ENCODE data around the gene OGT. TPM values are rescaled to one million over a fixed set of nuclear protein-coding genes. Genes with fewer than 3 reads are reported as not detected.

The OGT gene
- polyA plus RNA-seq, 2 of the 4 experiments (the other 2 are of a cell fraction) = 42.7 to 290 TPM

DNA sequence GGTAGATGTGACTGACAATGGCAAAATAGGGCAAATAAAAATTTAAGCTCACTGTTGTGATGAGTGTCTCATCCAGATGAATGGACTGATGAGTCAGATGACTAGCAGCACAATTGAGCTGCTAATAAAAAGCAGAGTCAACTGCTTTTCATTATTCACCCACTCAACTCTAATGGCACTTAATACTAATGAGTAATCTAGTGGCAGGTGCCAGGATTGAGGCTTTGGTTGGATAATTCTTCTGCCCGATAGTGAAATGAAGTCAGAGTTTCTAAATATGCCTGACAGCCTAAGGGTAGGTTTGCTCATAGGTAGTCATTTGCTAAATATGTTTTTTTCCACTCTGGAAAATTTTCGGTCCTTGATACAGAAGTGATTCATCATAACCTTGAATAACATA, 10.4 kb downstream of the OGT start:
- TF ChIP-seq, protein P1, sequence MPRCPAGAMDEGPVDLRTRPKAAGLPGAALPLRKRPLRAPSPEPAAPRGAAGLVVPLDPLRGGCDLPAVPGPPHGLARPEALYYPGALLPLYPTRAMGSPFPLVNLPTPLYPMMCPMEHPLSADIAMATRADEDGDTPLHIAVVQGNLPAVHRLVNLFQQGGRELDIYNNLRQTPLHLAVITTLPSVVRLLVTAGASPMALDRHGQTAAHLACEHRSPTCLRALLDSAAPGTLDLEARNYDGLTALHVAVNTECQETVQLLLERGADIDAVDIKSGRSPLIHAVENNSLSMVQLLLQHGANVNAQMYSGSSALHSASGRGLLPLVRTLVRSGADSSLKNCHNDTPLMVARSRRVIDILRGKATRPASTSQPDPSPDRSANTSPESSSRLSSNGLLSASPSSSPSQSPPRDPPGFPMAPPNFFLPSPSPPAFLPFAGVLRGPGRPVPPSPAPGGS (IDR thresholded peaks at IDR 0.05) = no peak
- no peak for TF ChIP-seq EHF (CRISPR knock-in tag; IDR thresholded peaks at IDR 0.05)
- TF ChIP-seq CHD2 (IDR thresholded peaks at IDR 0.05; ENCODE audit: low read length, partially characterized antibody) = no peak
- TF ChIP-seq MAFK (IDR thresholded peaks at IDR 0.05; ENCODE audit: partially characterized antibody) = peak; percentile 36
- peak; percentile 48; the same call in 1 of the 2 replicates for TF ChIP-seq JUNB (IDR thresholded peaks at IDR 0.05)
- TF ChIP-seq ZNF302 (CRISPR knock-in tag; IDR thresholded peaks at IDR 0.05) = no peak
- TF ChIP-seq CBX2 (IDR thresholded peaks at IDR 0.05; ENCODE audit: borderline replicate concordance, low read depth) = no peak
- no peak for TF ChIP-seq ZSCAN20 (CRISPR knock-in tag; IDR thresholded peaks at IDR 0.05)
- no peak for TF ChIP-seq HDAC2 (IDR thresholded peaks at IDR 0.05)
- TF ChIP-seq RFX5 (IDR thresholded peaks at IDR 0.05) = no peak
- TF ChIP-seq, protein P2, sequence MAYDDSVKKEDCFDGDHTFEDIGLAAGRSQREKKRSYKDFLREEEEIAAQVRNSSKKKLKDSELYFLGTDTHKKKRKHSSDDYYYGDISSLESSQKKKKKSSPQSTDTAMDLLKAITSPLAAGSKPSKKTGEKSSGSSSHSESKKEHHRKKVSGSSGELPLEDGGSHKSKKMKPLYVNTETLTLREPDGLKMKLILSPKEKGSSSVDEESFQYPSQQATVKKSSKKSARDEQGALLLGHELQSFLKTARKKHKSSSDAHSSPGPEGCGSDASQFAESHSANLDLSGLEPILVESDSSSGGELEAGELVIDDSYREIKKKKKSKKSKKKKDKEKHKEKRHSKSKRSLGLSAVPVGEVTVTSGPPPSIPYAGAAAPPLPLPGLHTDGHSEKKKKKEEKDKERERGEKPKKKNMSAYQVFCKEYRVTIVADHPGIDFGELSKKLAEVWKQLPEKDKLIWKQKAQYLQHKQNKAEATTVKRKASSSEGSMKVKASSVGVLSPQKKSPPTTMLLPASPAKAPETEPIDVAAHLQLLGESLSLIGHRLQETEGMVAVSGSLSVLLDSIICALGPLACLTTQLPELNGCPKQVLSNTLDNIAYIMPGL (CRISPR knock-in tag; IDR thresholded peaks at IDR 0.05; ENCODE audit: borderline replicate concordance) = no peak
- no peak for TF ChIP-seq FOSL2 (IDR thresholded peaks at IDR 0.05)
- peak; percentile 59 for TF ChIP-seq FOSL2 (CRISPR knock-in tag; IDR thresholded peaks at IDR 0.05)
- TF ChIP-seq BHLHE40 (IDR thresholded peaks at IDR 0.05; ENCODE audit: low read depth, low read length) = no peak
- TF ChIP-seq FOXS1 (CRISPR knock-in tag; IDR thresholded peaks at IDR 0.05) = no peak
- TF ChIP-seq CBX8 (IDR thresholded peaks at IDR 0.05) = no peak
- no peak for TF ChIP-seq POLR2A (IDR thresholded peaks at IDR 0.05; ENCODE audit: low read length)
- no peak for TF ChIP-seq CHD4 (IDR thresholded peaks at IDR 0.05; ENCODE audit: borderline replicate concordance)
- TF ChIP-seq EP300 (IDR thresholded peaks at IDR 0.05) = no peak
- no peak for TF ChIP-seq SREBF2 (IDR thresholded peaks at IDR 0.05)
- TF ChIP-seq NR3C1 (IDR thresholded peaks at IDR 0.05) = no peak
- TF ChIP-seq PBX3 (IDR thresholded peaks at IDR 0.05) = no peak
- TF ChIP-seq CEBPB (IDR thresholded peaks at IDR 0.05) = no peak
- TF ChIP-seq NPAS2 (CRISPR knock-in tag; IDR thresholded peaks at IDR 0.05; ENCODE audit: borderline replicate concordance) = no peak
- TF ChIP-seq EHMT2 (IDR thresholded peaks at IDR 0.05; ENCODE audit: low read depth) = no peak
- no peak overlapping the region for H3K4me3 ChIP-seq
- ATAC-seq (peak; percentile 54 to 59; a peak in 5 of 6 replicates), FAIRE-seq (no peak), DNase-seq (ENCODE audit: low read depth in 1 of 2, low spot score in 1 of 2) (peak; percentile 29 to 35)
- H3K27ac ChIP-seq = 0 out of 6 replicates have a peak overlapping the region, but pooled peaks of 1 of the 2 experiments have one; percentile 19
- ChIA-PET POLR2A (interaction anchor here (2.7 kb wide), 1 partner anchor 9 kb away, joined by 22 read pairs; the partner anchor contains the start of gene OGT), CTCF (interaction anchor here (1.1 to 1.4 kb wide), 3 partner anchors 20 to 475 kb away, joined by 3 to 5 read pairs (median 4); no protein-coding TSS in a partner anchor)
- 5% methylated on average over 2 of the region's 2 CpGs for WGBS (ENCODE audit: missing lambda C conversion rate)
- peaks cover 63% of the 10 kb centered on the region for H3K4me1 ChIP-seq
- peak overlapping the region; percentile 70 for H3K4me2 ChIP-seq
- H3K9me3 ChIP-seq = no peaks in the 10 kb centered on the region

- no peak for DNase-seq (ENCODE audit: low read depth in 1 of 2, low spot score in 1 of 2)
- Histone ChIP-seq H3K9me3 (no peaks in the 10 kb centered on the region), H3K4me2 (no peak overlapping the region), H3K27ac (no peak overlapping the region), H3K4me3 (no peak overlapping the region), H3K4me1 (peaks cover 43% of the 10 kb centered on the region)
- ChIA-PET CTCF (interaction anchor here (0.7 to 1.7 kb wide), 3 partner anchors 10 to 21 kb away, joined by 3 to 5 read pairs (median 4); no protein-coding TSS in a partner anchor), POLR2A (no interaction called here)
- ATAC-seq = no peak
- FAIRE-seq = no peak
- WGBS (ENCODE audit: missing lambda C conversion rate) = 95% methylated on average over 7 of the region's 7 CpGs
- no peak for TF ChIP-seq RCOR1 (IDR thresholded peaks at IDR 0.05; ENCODE audit: low read depth, low read length)
- no peak for TF ChIP-seq GATA3 (IDR thresholded peaks at IDR 0.05; ENCODE audit: borderline replicate concordance)
- TF ChIP-seq CBX2 (IDR thresholded peaks at IDR 0.05; ENCODE audit: borderline replicate concordance, low read depth) = no peak
- no peak for TF ChIP-seq RARB (CRISPR knock-in tag; IDR thresholded peaks at IDR 0.05)
- no peak for TF ChIP-seq ZFP36 (IDR thresholded peaks at IDR 0.05; ENCODE audit: borderline replicate concordance, partially characterized antibody)
- no peak for TF ChIP-seq SREBF2 (IDR thresholded peaks at IDR 0.05)
- no peak for TF ChIP-seq BHLHE40 (IDR thresholded peaks at IDR 0.05; ENCODE audit: low read depth, low read length)
- TF ChIP-seq NPAS2 (CRISPR knock-in tag; IDR thresholded peaks at IDR 0.05; ENCODE audit: borderline replicate concordance) = no peak
- no peak for TF ChIP-seq MAX (IDR thresholded peaks at IDR 0.05)
- no peak for TF ChIP-seq KDM1A (IDR thresholded peaks at IDR 0.05; ENCODE audit: low read depth)
- no peak for TF ChIP-seq HDAC2 (IDR thresholded peaks at IDR 0.05)
- TF ChIP-seq TP53 (CRISPR knock-in tag; IDR thresholded peaks at IDR 0.05) = no peak
These were observed 12.5 kb downstream of the OGT start for GRCh38 chrX:71545364-71545763.

All from A549 (cell line).